Mesothelial cell of epicardium (in vitro differentiated cells): Measurements from ENCODE around the gene VEGFC. TPM values are rescaled to one million over a fixed set of nuclear protein-coding genes. Genes with fewer than 3 reads are reported as not detected.

Experiments
- DNase-seq, 2 experiments: peaks; one replicate each; pipeline ENCODE4 v3.0.0; 2021; ENCODE audit warnings: low spot score in 2 of 2; ENCODE audit not compliant: unreplicated experiment in 2 of 2
- H3K27ac Mint-ChIP-seq: 2 replicates; pipeline ENCODE4 v1.8.0; 2021; ENCODE audit warnings: mixed read lengths
- H3K27me3 Mint-ChIP-seq: 2 replicates; pipeline ENCODE4 v1.8.0; 2021; ENCODE audit warnings: low read depth, mixed read lengths
- H3K36me3 Mint-ChIP-seq: 2 replicates; pipeline ENCODE4 v1.8.0; 2021; ENCODE audit warnings: mixed read lengths
- H3K4me1 Mint-ChIP-seq: 2 replicates; pipeline ENCODE4 v1.8.0; 2021; ENCODE audit warnings: mixed read lengths
- H3K4me3 Mint-ChIP-seq: 2 replicates; pipeline ENCODE4 v1.8.0; 2021; ENCODE audit warnings: mild to moderate bottlenecking, moderate library complexity, mixed read lengths
- H3K9me3 Mint-ChIP-seq: 2 replicates; pipeline ENCODE4 v1.8.0; 2021; ENCODE audit warnings: mixed read lengths
- CTCF ChIP-seq: fragments of 200-600 bp; sonication (generic); IDR thresholded peaks from one replicate; pipeline ENCODE4 v1.5.0; 2021; ENCODE audit warnings: antibody characterized with exemption; ENCODE audit not compliant: unreplicated experiment
- total RNA-seq: library from RNA; stranded (reverse); gene quantifications from 3 replicates; pipeline ENCODE4 v1.2.1, GENCODE V29; 2021

VEGFC gene
- total RNA-seq, 1 donor from 2014 or later, result 2.4 TPM

- H3K27me3 Mint-ChIP-seq, result no peaks in the 10 kb centered on the region
- no peaks in the 10 kb centered on the region for H3K9me3 Mint-ChIP-seq
- no peak overlapping the region for H3K4me3 Mint-ChIP-seq
- no peak for DNase-seq
- H3K27ac Mint-ChIP-seq, result no peak overlapping the region
- no peaks in the 10 kb centered on the region for H3K4me1 Mint-ChIP-seq
- H3K36me3 Mint-ChIP-seq, result no peaks in the 10 kb centered on the region
- no peak for TF ChIP-seq CTCF
Measured at GRCh38 chr4:176775338-176775737, 17.4 kb downstream of the VEGFC start.

GRCh38 chr4:176774852-176775251, 17.9 kb downstream of the VEGFC start:
- no peaks in the 10 kb centered on the region for H3K4me1 Mint-ChIP-seq

GRCh38 chr4:176769514-176769913, 23.2 kb downstream of the VEGFC start:
- DNase-seq, result no peak
- Mint-ChIP-seq H3K4me1 (no peaks in the 10 kb centered on the region), H3K4me3 (no peak overlapping the region), H3K27me3 (no peaks in the 10 kb centered on the region), H3K27ac (no peak overlapping the region), H3K36me3 (peaks cover 4% of the 10 kb centered on the region), H3K9me3 (peaks cover 14% of the 10 kb centered on the region)
- no peak for TF ChIP-seq CTCF

More at GRCh38 chr4:176774852-176775251, 17.9 kb downstream of the VEGFC start:
- Mint-ChIP-seq H3K4me3 (no peak overlapping the region), H3K36me3 (no peaks in the 10 kb centered on the region), H3K27ac (no peak overlapping the region), H3K9me3 (no peaks in the 10 kb centered on the region), H3K27me3 (no peaks in the 10 kb centered on the region)
- no peak for TF ChIP-seq CTCF
- DNase-seq, result no peak

- H3K9me3 Mint-ChIP-seq, result peaks cover 14% of the 10 kb centered on the region
- DNase-seq, result no peak
- no peak overlapping the region for H3K4me3 Mint-ChIP-seq
- no peak overlapping the region for H3K27ac Mint-ChIP-seq
- no peaks in the 10 kb centered on the region for H3K27me3 Mint-ChIP-seq
- TF ChIP-seq CTCF, result no peak
- H3K36me3 Mint-ChIP-seq, result peaks cover 4% of the 10 kb centered on the region
- no peaks in the 10 kb centered on the region for H3K4me1 Mint-ChIP-seq
Measured at GRCh38 chr4:176767183-176767582, 25.5 kb downstream of the VEGFC start.

- Mint-ChIP-seq H3K9me3 (peaks cover 14% of the 10 kb centered on the region), H3K27me3 (no peaks in the 10 kb centered on the region), H3K4me3 (no peak overlapping the region), H3K4me1 (no peaks in the 10 kb centered on the region), H3K27ac (no peak overlapping the region), H3K36me3 (peaks cover 4% of the 10 kb centered on the region)
- TF ChIP-seq CTCF, result no peak
- DNase-seq, result no peak
Measured at GRCh38 chr4:176762661-176763308, 29.9 kb downstream of the VEGFC start.
